ENCODE measurements around the gene PCDHGA1. TPM values are rescaled to one million over a fixed set of nuclear protein-coding genes. Genes with fewer than 3 reads are reported as not detected.

PCDHGA1 gene
- total RNA-seq, 1 experiment from 2014 or later, result 0.34 TPM

DNA sequence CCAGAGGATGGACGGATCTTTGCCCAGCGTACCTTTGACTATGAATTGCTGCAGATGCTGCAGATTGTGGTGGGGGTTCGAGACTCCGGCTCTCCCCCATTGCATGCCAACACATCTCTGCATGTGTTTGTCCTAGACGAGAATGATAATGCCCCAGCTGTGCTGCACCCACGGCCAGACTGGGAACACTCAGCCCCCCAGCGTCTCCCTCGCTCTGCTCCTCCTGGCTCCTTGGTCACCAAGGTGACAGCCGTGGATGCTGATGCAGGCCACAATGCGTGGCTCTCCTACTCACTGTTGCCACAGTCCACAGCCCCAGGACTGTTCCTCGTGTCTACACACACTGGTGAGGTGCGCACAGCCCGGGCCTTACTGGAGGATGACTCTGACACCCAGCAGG is 160.5 kb downstream of the PCDHGA1 start:
- no peak for DNase-seq (ENCODE audit: low read depth)

DNA sequence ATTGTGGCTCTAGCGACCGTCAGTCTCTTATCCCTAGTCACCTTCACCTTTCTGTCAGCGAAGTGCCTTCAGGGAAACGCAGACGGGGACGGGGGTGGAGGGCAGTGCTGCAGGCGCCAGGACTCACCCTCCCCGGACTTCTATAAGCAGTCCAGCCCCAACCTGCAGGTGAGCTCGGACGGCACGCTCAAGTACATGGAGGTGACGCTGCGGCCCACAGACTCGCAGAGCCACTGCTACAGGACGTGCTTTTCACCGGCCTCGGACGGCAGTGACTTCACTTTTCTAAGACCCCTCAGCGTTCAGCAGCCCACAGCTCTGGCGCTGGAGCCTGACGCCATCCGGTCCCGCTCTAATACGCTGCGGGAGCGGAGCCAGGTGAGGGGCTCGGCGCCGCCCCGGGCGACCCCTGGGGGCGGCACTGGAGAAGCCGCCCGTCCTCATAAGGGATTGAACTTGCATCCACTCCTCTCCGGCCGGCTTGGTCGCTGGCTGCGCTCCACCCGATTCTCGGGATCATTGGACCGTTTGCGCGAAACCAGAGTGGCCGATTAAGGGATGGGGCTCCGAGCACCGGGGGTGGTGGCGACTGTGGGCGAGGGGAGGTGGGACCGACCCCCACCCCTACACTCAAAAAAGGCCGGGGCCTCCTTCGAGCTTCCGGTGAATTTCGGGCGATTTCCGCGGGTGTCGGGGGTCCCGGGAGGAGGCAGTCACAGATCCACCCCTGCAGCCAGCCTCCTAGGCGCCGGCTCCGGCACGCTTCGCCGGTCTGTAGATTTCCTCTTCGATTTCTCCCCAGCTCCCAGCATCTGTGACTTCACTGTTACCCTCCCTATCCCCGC is 161.2 kb downstream of the PCDHGA1 start:
- no peak for DNase-seq (ENCODE audit: low read depth)

DNA sequence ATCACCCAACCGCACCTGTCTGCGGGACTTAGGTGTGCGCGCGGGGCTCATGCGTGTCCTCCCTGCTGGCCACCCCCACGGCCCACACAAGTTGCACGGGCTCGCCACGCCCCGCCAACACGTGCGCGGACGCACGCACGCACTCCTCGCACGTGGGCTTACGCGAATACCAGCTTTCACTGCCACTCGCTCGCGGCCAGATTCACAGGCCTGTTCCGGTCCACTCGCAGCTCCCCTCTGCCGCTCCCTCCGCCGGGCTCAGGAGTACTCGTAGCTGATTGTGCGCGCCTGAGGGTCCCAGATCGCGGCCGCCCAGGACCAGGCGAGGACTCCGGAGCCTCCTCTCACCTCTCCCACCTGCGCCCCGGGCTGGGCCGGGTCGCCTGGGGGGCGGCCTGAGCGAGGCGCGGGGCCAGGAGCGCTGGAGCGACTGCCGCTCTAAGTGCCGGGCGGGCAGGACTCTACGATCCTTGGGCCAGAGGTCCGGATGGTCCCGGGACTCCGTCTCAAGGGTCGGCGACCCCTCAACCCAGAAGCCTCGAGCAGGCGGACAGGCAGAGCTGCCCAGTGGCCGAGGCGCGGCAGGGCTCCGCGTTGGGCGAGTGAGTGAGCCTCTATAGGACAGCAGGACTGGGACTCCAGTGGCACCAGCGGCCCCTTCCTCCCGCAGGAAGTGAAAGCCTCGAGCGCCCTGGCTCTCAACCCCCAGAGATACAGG is 162.0 kb downstream of the PCDHGA1 start:
- DNase-seq (ENCODE audit: low read depth), result no peak

DNA sequence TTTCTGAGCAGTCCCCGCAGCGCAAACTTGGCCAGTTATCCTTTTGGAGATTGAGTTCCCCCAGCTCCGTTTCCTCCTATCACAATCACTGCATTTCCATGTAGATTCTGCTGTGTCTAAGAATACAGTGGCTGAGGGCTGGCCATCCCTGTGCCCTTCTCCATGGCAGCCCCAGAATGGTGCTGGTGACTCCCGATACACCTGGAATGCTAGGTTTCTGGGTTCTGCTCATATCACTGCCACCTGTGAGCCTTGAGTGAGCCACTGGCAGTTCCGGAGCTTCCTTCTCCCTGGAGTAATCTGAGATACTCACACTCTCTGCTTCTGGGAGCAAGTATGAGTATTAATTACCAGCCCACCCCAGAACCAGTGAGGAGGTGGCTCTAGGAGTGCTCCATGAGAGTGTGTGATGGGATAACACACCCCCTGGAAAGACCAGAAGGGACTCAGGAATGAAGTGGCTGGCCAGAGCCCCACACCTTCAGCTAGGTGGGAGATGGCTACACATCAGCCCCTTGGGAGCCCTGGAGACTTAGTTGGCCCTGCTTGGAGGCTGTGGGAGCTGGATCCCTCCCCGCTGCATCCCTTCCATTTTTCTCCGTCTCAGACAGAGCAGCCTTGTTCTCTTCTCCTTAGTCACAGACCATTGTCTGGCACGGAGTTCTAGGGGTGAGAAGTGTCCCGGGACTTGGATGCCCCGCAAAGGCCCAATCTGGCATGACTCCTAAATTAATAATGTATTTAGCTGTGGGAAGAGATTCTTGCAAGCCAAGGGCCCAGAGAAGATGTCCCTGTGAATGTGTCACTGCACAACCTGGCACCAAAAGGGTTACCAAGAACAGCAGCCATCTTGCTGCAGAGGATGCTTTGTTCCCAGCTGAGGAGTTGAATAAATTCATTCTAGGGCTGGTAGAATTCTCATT is 163.4 kb downstream of the PCDHGA1 start:
- peak; percentile 35 for DNase-seq (ENCODE audit: low read depth)

DNA sequence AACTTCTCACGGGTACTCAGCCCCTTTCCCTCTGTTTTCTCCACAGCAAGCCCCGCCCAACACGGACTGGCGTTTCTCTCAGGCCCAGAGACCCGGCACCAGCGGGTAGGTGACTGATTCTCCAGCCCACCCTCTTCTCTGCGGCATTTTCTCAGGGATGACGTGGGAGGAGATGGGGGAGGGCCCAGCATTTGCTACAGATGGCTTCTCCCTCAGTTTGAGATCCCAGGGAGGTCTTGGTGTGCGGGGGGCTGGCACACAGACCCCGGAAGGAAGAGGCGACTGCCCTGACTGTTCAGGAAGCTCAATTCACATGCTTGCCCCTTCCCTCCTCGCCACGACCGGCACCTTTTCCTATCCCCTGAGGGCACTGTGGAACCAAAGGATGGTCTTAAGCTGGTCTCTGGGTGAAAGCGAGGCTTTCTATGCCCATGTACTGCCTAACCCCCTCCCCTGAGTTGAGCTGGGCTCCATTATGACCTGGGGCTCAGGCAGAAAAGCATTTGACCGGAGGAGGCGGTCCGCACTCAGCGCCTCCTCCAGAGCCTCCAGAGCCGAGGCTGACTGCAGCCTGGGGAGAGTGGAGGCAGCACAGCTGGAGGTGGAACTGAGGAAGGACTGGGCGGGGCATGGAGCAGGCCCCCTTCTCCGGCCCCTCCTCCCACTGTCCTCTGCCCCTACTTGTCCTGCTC is 164.6 kb downstream of the PCDHGA1 start:
- no peak for DNase-seq (ENCODE audit: low read depth)

DNA sequence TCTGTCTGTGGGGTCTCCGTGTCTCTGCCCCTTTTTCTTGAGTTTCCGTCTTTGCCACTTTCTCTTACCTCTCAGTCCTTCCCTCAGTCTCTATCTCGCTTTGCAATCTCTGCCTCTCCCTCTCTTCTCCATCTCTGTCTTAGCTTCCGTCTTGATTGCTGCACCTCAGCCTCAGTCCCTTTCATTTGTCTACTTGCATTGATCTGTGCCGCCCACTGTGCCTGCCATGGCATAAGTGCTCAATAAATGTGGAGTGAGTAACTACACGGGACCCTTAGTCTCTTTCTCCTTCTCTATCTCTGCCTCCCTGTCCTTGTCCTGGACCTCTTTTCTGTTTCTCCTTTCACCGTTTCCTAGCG is 165.1 kb downstream of the PCDHGA1 start:
- DNase-seq (ENCODE audit: low read depth), result no peak

DNA sequence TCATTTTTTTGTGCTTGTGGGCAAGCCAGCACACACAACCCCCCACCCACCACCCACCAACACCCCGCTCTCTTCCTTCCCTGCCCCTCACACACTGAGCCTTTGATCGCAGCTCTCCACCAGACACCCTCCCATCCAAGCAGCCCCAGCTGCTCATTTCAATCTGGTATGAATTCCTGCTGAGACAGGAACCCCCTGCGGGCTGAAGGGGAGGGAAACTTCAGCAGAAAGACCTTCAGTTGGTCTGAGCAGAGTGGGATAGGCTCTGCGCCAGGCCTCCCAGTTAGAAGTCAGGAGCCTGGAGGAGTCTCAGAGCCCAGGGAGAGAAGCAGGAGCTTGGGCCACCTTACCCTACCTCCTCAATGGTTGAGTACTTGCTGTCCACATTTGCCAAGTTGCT is 165.7 kb downstream of the PCDHGA1 start:
- DNase-seq (ENCODE audit: low read depth), result peak; percentile 76

DNA sequence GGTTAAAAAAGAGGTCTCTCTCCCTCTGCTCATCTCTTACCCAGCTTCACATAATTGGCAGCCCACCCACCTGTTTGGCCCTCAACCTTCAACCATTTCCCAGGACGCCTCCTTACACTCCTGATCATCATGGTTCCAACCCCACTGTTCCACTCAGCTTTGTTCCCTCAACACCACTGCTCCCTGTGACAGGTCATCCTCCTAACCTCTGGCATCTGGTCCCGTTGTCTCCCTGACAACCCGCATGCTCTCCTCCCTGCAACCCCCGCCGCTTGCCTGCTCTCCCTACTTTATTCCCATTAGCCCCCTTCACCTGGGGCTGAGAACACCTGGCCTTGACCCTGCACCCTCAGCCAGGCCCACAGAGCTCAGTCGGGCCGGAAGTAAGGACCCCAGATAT is 171.4 kb downstream of the PCDHGA1 start:
- no peak for DNase-seq (ENCODE audit: low read depth)

DNA sequence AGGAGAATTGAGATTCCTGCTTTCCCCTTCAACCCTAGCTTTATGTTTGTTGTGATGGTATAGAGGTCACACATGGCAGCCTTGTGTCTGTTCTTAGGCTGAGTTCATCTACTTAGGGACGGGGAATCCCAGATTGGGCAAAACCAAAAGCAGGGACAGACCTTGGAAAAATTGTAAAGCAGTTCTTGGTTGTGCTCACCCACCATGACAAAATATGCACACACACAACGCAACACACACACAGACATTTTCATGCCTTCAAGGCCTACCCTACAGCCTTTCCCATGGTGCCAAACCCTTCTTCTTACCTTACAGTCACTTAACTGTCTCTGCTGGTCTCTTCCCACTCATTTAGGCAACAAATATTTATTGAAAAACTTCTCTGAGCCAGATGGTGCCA is 173.4 kb downstream of the PCDHGA1 start:
- DNase-seq (ENCODE audit: low read depth), result no peak

DNA sequence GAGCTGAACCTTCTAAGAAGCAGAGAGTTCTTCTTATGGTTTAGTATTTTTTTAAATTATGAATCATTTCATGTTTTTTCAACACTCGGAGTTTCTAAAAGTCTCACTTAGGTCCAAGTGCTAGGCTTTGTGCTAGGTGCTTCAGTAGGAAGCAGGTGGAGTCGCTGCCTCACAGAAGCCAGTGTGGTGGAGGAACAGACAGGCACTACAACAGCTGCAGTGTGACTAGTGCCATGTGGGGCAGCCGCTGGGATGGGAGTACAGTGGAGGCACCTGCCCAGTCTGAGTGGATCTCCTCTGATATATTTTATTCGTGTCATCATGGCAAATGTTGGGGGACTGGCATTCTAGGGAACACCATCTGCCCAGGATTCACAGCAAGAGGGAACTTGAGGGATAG is 173.9 kb downstream of the PCDHGA1 start:
- no peak for DNase-seq (ENCODE audit: low read depth)

DNA sequence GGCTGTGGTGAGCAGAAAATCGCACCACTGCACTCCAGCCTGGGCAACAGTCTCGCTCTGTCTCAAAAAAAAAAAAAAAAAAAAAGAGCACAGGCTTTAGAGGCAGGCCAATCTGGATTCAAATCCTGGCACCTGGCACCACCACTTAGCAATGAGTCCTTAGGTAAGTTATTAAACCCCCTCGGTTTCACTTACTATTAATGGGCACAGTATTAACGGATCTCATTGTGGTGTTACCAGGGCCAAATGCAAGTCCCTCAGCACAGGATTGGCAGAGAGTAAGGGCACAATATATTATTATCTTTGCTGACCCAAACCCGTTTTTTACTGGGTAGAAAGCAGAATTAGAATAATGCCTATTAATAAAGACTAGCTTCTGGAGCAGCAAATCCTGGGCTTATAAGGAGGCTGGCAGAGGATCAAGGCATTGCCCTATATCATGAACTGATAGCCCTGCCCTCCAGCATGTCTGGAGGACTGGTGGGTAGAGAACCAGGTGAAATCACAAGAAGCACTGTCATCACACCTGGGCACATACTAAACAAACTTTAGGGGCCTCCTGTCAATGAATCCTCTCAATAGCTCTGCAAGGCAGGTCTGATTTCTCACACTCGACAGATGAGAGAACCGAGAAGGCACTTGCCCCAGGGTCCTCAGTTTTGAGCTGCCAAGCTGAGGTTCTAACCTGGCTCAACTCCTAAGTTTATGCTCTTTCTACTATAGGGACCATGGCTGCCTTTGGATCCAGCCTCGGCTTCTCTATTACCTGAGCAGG is 176.3 kb downstream of the PCDHGA1 start:
- no peak for DNase-seq (ENCODE audit: low read depth)

DNA sequence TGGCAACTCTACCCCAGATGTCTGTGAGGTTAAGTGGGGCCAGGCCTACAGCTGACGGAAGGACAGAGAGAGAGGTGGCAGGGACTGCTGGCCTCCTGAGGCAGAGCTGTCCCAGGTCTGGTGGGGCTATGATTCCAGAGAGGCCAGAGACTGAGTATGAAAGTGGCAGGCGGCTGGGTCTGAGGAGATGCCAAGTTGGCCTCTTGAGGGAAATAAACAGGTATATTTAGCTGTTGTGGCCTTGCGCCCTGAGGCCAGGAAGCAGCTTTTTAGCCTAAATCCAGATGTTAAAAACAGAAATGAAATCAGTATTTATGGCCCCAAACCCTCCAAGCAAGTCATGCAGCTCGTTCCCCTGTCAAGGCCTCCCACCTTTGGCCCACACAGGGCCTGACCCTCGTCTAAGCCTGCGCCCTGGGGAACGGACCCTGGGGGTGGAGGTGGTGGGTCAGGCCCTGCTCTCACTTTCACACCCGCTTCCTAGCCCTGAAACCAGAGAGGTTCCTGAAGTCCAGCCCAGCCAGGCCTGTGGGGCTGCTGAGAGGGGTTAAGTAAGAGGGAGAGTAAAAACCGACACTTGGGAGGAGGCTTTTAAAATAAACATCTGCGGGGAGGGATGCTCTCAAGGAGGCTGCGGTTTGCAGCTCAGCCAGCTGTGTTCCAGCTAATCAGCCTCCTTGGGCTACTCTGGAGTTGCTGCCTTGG is 177.2 kb downstream of the PCDHGA1 start:
- peak; percentile 75 for DNase-seq (ENCODE audit: low read depth)

DNA sequence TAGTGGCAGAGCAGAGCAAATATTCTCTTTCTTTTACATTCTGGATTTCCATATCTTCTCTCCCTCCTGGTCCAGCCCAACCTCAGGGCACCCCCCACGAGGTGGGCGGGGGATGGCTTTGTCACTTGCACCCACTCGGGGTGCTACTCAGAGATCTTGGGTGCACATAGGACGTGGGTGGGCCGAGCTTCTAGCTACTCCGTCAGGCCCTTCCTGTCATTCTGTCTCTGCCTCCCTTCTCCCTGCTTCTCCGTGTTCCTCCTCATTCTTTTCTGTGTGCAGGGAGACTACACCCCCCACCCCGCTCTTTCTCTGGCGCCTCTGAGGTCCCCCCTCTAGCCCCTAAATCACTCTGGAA is 178.1 kb downstream of the PCDHGA1 start:
- peak; percentile 51 for DNase-seq (ENCODE audit: low read depth)

DNA sequence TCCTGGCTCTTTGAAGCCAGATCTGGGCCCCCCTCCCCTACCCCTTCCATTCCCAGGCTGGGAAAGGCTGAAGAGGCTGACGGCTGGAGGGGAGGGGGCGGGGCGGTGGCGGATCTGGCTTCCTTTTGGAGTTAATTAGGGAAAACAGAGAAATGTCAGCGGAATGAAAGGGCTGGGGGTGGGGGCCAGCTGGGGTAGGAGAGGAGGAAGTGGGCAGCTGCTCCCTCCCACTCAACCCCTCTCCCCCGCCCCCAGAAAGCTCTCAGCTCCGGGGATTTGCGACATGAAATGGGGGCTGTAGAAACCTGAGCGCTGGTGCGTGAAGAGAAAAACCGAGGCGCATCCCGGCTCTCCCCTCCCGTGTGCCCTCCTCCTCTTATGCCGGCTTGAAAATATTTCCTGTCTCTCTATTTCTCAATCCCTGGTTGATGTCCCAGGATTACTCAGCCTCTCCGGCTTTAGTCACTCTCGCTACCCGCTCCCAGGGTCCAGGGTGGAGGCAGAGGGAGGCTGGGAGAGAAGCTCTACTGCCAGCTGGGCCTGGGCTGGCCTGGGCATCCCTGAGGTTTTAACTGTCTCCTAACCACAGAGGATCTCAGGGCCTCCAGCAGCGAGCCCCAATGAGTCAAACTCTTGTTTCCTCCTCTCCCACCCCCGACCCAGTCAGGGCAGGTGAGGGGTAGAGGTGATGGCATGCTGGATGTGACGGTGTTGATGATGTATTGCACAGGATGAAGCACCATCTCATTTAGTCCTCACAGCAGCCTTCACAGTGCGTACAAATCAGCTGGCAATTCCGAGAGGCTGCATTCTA is 178.7 kb downstream of the PCDHGA1 start:
- peak; percentile 96 for DNase-seq (ENCODE audit: low read depth)

DNA sequence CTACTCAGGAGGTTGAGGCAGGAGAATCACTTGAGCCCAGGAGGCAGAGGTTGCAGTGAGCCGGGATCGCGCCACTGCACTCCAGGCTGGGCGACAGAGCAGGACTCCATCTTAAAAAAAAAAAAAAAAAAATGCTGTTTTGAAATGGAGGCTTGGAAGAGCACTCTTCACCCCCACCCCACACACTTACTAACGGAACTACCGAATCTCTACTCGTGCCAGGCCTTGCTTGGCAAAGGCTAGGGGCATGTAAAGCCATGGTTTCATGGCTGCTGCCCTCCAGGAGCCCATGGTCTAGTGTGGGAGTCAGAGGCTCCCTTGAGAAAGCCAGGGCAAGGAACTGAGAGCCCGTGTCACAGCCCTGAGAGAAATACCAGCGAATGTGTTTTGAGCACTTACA is 179.8 kb downstream of the PCDHGA1 start:
- no peak for DNase-seq (ENCODE audit: low read depth)

DNA sequence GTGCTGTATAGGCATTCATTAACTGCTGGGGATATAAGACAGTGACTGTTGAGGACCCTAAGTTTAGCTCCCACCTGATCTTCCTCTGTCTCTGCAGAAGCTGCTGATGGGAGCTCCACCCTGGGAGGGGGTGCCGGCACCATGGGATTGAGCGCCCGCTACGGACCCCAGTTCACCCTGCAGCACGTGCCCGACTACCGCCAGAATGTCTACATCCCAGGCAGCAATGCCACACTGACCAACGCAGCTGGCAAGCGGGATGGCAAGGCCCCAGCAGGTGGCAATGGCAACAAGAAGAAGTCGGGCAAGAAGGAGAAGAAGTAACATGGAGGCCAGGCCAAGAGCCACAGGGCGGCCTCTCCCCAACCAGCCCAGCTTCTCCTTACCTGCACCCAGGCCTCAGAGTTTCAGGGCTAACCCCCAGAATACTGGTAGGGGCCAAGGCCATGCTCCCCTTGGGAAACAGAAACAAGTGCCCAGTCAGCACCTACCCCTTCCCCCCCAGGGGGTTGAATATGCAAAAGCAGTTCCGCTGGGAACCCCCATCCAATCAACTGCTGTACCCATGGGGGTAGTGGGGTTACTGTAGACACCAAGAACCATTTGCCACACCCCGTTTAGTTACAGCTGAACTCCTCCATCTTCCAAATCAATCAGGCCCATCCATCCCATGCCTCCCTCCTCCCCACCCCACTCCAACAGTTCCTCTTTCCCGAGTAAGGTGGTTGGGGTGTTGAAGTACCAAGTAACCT is 180.7 kb downstream of the PCDHGA1 start:
- no peak for DNase-seq (ENCODE audit: low read depth)

DNA sequence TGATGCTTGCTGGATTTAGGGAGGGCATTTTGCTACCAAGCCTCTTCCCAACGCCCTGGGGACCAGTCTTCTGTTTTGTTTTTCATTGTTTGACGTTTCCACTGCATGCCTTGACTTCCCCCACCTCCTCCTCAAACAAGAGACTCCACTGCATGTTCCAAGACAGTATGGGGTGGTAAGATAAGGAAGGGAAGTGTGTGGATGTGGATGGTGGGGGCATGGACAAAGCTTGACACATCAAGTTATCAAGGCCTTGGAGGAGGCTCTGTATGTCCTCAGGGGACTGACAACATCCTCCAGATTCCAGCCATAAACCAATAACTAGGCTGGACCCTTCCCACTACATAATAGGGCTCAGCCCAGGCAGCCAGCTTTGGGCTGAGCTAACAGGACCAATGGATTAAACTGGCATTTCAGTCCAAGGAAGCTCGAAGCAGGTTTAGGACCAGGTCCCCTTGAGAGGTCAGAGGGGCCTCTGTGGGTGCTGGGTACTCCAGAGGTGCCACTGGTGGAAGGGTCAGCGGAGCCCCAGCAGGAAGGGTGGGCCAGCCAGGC is 181.5 kb downstream of the PCDHGA1 start:
- no peak for DNase-seq (ENCODE audit: low read depth)

DNA sequence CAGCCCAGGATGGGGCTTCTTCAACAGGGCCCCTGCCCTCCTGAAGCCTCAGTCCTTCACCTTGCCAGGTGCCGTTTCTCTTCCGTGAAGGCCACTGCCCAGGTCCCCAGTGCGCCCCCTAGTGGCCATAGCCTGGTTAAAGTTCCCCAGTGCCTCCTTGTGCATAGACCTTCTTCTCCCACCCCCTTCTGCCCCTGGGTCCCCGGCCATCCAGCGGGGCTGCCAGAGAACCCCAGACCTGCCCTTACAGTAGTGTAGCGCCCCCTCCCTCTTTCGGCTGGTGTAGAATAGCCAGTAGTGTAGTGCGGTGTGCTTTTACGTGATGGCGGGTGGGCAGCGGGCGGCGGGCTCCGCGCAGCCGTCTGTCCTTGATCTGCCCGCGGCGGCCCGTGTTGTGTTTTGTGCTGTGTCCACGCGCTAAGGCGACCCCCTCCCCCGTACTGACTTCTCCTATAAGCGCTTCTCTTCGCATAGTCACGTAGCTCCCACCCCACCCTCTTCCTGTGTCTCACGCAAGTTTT is 182.1 kb downstream of the PCDHGA1 start:
- DNase-seq (ENCODE audit: low read depth), result peak; percentile 85

All from Daoy (cell line).